ENCODE results near the gene DTNB.

Gene DTNB

GRCh38 chr2:25673300-25674076 is at the start of gene DTNB:
Gene DTNB (minus strand): TSS chr2:25673577. CDS start chr2:25652660, 20,917 bp downstream.
- no peak for DNase-seq (ENCODE audit: low read depth)
- H3K4me3 ChIP-seq (ENCODE audit: low read depth, low read length): peak within 1 kb of the TSS; percentile 80
- TF ChIP-seq CTCF (IDR thresholded peaks at IDR 0.05; ENCODE audit: control insufficient read depth, extremely low read depth, insufficient read depth): no peak

GRCh38 chr2:25722224-25722623 is 48.8 kb upstream of the DTNB start:
- H3K4me3 ChIP-seq (ENCODE audit: low read depth, low read length): no peak overlapping the region
- no peak for DNase-seq (ENCODE audit: low read depth)
- no peak for TF ChIP-seq CTCF (IDR thresholded peaks at IDR 0.05; ENCODE audit: control insufficient read depth, extremely low read depth, insufficient read depth)

- no peak overlapping the region for H3K4me3 ChIP-seq (ENCODE audit: low read depth, low read length)
- DNase-seq (ENCODE audit: low read depth): no peak
- TF ChIP-seq CTCF (IDR thresholded peaks at IDR 0.05; ENCODE audit: control insufficient read depth, extremely low read depth, insufficient read depth): no peak
Observed at GRCh38 chr2:25720575-25720974, 47.2 kb upstream of the DTNB start.

- no peak for DNase-seq (ENCODE audit: low read depth)
- H3K4me3 ChIP-seq (ENCODE audit: low read depth, low read length): no peak overlapping the region
- TF ChIP-seq CTCF (IDR thresholded peaks at IDR 0.05; ENCODE audit: control insufficient read depth, extremely low read depth, insufficient read depth): no peak
Observed at GRCh38 chr2:25714740-25715139, 41.4 kb upstream of the DTNB start.

- H3K4me3 ChIP-seq (ENCODE audit: low read depth, low read length): no peak overlapping the region
- no peak for DNase-seq (ENCODE audit: low read depth)
- TF ChIP-seq CTCF (IDR thresholded peaks at IDR 0.05; ENCODE audit: control insufficient read depth, extremely low read depth, insufficient read depth): no peak
Observed at GRCh38 chr2:25712455-25712854, 39.1 kb upstream of the DTNB start.

DNA sequence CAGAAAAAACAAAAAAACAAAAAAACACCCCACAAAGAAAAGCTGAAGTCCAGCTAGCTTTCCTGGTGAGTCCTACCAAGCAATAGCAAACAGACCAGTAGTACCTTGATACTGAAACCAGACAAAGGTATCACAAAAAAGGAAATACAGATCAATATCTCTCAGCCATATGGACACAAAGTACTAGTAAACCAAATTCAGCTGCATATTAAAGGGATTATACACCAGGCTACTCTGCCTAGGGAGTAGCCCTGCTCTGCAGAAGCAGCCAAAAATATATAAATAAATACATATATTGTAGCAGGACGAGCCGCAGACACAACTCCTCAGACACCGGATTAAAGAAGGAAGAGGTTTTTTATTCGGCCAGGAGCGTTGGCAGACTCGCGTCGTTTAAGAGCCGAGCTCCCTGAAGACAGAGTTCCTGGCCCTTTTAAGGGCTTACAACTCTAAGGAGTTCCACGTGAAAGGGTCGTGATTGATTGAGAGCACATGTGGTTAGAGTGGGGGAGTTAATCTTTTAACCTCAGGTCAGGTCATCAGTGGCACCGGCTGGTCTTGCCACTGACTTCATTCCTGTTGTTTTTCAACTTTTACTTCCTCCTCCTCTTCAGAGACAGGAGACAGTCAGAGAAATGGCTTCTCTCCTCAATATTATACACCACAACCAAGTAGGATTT is 38.4 kb upstream of the DTNB start:
- TF ChIP-seq CTCF (IDR thresholded peaks at IDR 0.05; ENCODE audit: control insufficient read depth, extremely low read depth, insufficient read depth): no peak
- DNase-seq (ENCODE audit: low read depth): peak; percentile 53
- H3K4me3 ChIP-seq (ENCODE audit: low read depth, low read length): peak overlapping the region; percentile 6; the same call in 1 of the 2 replicates

Data from LNCaP clone FGC (cell line).